Measurements from ENCODE around the gene CCDC200.

GRCh38 chr17:43200127-43200526 is 28.3 kb downstream of the CCDC200 start:
- no peak for TF ChIP-seq EP300 (conservative IDR thresholded peaks at IDR 0.05; ENCODE audit: poor library complexity, severe bottlenecking)
- no peak for TF ChIP-seq CTCF (IDR thresholded peaks at IDR 0.05; ENCODE audit: poor library complexity, severe bottlenecking)
- TF ChIP-seq EZH2 (IDR thresholded peaks at IDR 0.05; ENCODE audit: borderline replicate concordance, insufficient read depth, low read length, poor library complexity, severe bottlenecking): no peak
- TF ChIP-seq SMC3 (conservative IDR thresholded peaks at IDR 0.05; ENCODE audit: poor library complexity): no peak
- no peak for TF ChIP-seq POLR2AphosphoS5 (IDR thresholded peaks at IDR 0.05)
- no peak for TF ChIP-seq MXI1 (conservative IDR thresholded peaks at IDR 0.05; ENCODE audit: poor library complexity, severe bottlenecking)
- no peak for TF ChIP-seq TAF1 (IDR thresholded peaks at IDR 0.05; ENCODE audit: low read depth)

All from neural cell (in vitro differentiated cells).